Measurements from ENCODE around the gene TIMM22. TPM values are rescaled to one million over a fixed set of nuclear protein-coding genes. Genes with fewer than 3 reads are reported as not detected.

TIMM22 gene
- total RNA-seq, result 14.8 TPM

DNA sequence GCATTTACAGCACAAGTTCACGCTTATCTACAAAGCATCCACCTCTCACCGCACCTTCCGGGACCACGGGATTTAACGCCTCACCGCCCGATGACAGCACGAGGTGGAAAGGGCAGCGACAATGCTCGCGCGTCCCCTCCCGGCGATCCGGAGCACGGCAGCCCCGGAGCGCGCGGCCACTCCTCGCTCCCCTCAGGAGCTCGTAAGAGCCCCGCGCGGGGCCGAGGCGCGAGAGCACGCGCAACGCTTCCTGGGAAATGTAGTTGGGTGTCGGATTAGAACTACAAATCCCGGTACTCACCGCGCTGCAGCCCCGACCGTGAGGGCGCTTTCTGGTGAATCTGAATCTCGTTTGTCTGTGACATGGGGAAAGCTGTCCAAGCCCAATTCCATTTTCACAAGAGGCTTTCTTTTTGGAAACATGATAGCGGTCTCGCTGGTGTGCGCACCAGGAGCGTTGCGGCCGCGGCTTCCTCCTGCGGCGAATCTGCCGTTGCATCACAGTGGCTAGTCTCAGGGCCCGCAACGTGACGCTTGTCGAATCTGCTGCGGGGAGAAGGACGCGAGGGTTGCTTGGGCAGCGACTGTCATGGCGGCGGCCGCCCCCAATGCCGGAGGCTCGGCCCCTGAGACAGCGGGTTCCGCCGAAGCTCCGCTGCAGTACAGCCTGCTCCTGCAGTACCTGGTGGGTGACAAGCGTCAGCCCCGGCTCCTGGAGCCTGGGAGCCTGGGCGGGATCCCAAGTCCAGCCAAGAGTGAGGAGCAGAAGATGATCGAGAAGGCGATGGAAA is at the start of gene TIMM22:
Gene TIMM22, plus strand, starts transcription at position 576 of the 791 bp plus-strand sequence. Its CDS starts 14 bp downstream, at position 590.

DNA sequence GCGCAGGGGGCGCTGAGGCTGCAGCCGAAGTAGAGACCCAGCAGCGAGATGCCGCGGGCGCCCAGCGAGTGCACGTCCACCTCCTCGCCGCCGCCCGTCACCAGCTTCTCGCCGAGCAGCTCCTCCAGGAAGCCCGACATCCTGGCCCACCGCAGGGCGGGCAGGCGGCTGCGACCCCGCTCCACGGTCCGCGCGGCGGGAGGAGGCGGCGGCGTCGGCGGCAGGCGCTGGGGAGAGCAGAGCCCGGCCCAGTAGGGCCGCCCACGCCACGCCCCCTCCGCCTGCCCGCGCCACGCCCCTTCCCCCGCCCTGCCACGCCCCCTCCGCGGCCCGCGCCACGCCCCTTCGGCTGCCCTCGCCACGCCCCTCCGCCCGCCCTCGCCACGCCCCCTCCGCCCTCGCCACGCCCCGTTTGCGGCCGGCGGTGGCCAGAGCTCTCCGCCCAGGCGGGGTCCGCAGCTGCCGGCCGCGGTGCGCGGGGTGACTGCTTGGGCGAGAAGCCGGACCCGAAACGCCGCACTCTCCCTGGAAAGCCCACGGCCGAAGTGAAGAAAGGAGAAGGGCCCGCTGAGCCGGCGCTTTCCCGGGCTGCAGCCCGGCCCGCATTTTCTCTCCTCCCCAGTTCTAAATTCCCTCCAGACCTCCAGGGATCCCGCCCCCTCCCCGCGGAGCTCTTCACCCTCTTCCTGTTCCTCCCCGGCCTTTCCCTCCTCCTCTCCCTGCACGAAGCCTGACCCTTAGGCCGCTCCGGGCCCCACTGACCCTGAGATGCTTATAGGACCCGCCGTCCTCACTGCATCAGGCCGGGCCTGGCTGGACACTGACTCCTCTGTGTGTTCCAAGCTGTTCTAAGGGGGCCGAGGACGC is 17.2 kb upstream of the TIMM22 start, which contains the start of gene NXN:
Gene NXN, minus strand, starts transcription at position 238 of the 867 bp plus-strand sequence.

Small RNAs within 50 kb of the gene (small RNA-seq; reads per million reads assigned to genes)
- gene MIR3183, result 0.13 reads per million

Other genes with a start within 250 kb of the TIMM22 start
- 10.6 TPM for gene GEMIN4, start 244.9 kb upstream of the TIMM22 start, total RNA-seq
- gene GLOD4, start 214.8 kb upstream of the TIMM22 start, total RNA-seq, result 67.6 TPM
- 18.9 TPM for gene MRM3, start 214.8 kb upstream of the TIMM22 start, total RNA-seq
- 20.8 TPM for gene NXN, start 17.4 kb upstream of the TIMM22 start, total RNA-seq
- gene ABR, start 182.9 kb downstream of the TIMM22 start, total RNA-seq, result 201 TPM